ENCODE data around the gene LRRC49. TPM values are rescaled to one million over a fixed set of nuclear protein-coding genes. Genes with fewer than 3 reads are reported as not detected.

LRRC49 gene
- total and polyA plus RNA-seq, 2 donors (not counting 3 experiments of a cell fraction or from before 2014, with no cell fraction given) = 3.0 to 6.6 TPM

DNA sequence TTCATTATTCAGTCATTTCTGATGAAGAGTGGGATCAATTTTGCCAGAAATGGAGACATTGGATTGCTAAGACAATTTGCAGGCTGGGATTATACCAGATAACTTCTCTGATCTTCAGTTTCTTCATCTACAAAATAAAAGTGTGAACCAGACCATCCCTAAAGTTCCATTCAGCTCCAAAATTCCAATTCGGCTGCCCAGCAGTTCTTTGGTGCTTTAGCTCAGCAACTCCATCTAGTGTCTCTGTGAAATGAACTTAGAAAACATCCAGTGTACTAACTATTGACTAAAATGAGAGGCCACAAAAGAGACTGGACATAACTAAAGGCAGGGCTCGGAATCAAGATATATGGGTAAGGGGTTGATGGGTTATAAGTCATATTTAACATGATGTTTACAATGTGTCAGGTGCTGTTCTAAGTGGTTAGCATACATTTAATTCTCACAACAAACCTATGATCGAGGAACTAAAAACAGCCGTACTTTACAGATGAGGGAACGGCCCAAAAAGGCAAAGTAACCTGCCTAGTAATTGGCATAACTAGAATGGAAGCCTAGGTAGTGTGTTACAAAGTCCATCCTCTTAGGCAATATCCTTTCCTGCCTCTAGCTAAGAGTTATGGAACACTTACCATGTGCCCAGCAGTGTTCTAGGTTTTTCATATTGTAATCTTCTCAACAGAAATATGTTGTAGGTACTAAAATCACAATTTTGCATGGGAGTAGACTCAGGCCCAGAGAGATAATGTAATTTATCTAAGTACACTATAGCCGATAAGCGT, 17.4 kb upstream of the LRRC49 start:
- Histone ChIP-seq H4K20me1 (replicated peaks; ENCODE audit: control insufficient read depth, extremely low read depth, insufficient read depth, low read length) (no peaks in the 10 kb centered on the region), H3K9me3 (replicated peaks; ENCODE audit: control insufficient read depth, insufficient read depth, low read length) (no peaks in the 10 kb centered on the region), H2AFZ (ENCODE audit: low read depth, low read length) (no peak overlapping the region), H3K4me3 (replicated peaks in 1 of 3; ENCODE audit: insufficient read depth in 1 of 3, low read depth in 1 of 3, low read length in 3 of 3) (no peak overlapping the region), H3K9me1 (replicated peaks; ENCODE audit: control insufficient read depth, extremely low read depth, insufficient read depth, low read length) (no peaks in the 10 kb centered on the region), H3K27me3 (ENCODE audit: control insufficient read depth in 2 of 2, insufficient read depth in 2 of 2, low read length in 2 of 2) (no peaks in the 10 kb centered on the region), H3K4me2 (ENCODE audit: insufficient read depth, low read length) (no peak overlapping the region), H3K36me3 (ENCODE audit: control insufficient read depth in 2 of 2, extremely low read depth in 1 of 2, insufficient read depth in 2 of 2, low read length in 2 of 2) (no peaks in the 10 kb centered on the region), H3K9ac (replicated peaks; ENCODE audit: extremely low read depth, insufficient read depth, low read length) (no peak overlapping the region), H3K4me1 (ENCODE audit: control insufficient read depth, extremely low read depth, insufficient read depth, low read length) (peaks cover 8% of the 10 kb centered on the region), H3K27ac (ENCODE audit: insufficient read depth, low read depth, low read length) (no peak overlapping the region), H3K79me2 (ENCODE audit: control insufficient read depth, insufficient read depth, low read length) (no peaks in the 10 kb centered on the region)
- intact Hi-C loops (cut with micrococcal nuclease) = loop anchor here (1.0 kb wide), 2 partner anchors 50 to 196 kb away; no protein-coding TSS in a partner anchor
- TF ChIP-seq GATA2 (IDR thresholded peaks at IDR 0.05; ENCODE audit: insufficient read depth, insufficient read length, low read depth, low read length) (no peak), CTCF (IDR thresholded peaks at IDR 0.05; ENCODE audit: extremely low read depth in 1 of 2, insufficient read depth in 1 of 2, low read depth in 1 of 2, low read length in 2 of 2) (peak; percentile 23 to 45), FOS (IDR thresholded peaks at IDR 0.05; ENCODE audit: borderline replicate concordance, insufficient read depth, low read length) (no peak), EZH2 (IDR thresholded peaks at IDR 0.05; ENCODE audit: borderline replicate concordance, low read depth, low read length, severe bottlenecking) (no peak), MYC (IDR thresholded peaks at IDR 0.05; ENCODE audit: low read depth, low read length) (no peak)
- DNase-seq (ENCODE audit: low read depth, low spot score) (peak; percentile 48), FAIRE-seq (peak; percentile 63)
- ChIA-PET POLR2A (interaction anchor here (0.9 kb wide), 1 partner anchor 18 kb away, joined by 3 read pairs; no protein-coding TSS in a partner anchor), CTCF (interaction anchor here (0.7 to 4.4 kb wide), 48 partner anchors 9 to 573 kb away, joined by 3 to 160 read pairs (median 5); partner anchors contain the start of genes LARP6, LRRC49 and THAP10)
- dilution Hi-C loops (cut with MboI; ENCODE audit: extremely low pct_ligation_motif_present, low sequenced_read_pairs) = no loop called here
- no TSS peak for BruUV-seq (replicated peaks)
